HCT116 (cell line): ENCODE data around the gene MYO16. TPM values are rescaled to one million over a fixed set of nuclear protein-coding genes. Genes with fewer than 3 reads are reported as not detected.
A peak's percentile ranks its signal among the peaks of the same experiment; 100 is the strongest.

Source experiments
- ATAC-seq: fragments of 200-7000 bp; cut with Tn5 transposase; 2 replicates; pipeline ENCODE4 v1.9.1; 2020; ENCODE audit warnings: mild to moderate bottlenecking, moderate library complexity
- BruUV-seq: library from RNA; stranded (reverse); fragments of 400-500 nt; replicated peaks from 2 replicates; lab custom pipeline; 2021; lab: Mats Ljungman, UMichigan
- CTCF ChIA-PET: fragments of 300-600 bp; sonication (Branson Sonifier 250); formaldehyde crosslinking; loops from one replicate; lab custom pipeline; 2021; ENCODE audit warnings: antibody characterized with exemption; lab: Charles Lee
- POLR2A ChIA-PET: fragments of 300-600, 350-600 bp; sonication (Branson Sonifier 250); formaldehyde crosslinking; loops from one replicate; lab custom pipeline; 2021; ENCODE audit warnings: antibody characterized with exemption; lab: Charles Lee
- RAD21 ChIA-PET, 2 experiments: fragments of 300-600 bp; sonication (Branson Sonifier 250); formaldehyde crosslinking; loops; one replicate each; lab custom pipeline; 2023; ENCODE audit warnings: low total read pairs in 2 of 2; ENCODE audit not compliant: uncharacterized antibody in 2 of 2, unreplicated experiment in 2 of 2, low non-redundant PET in 1 of 2; lab: Charles Lee
- DNase-seq: peaks from one replicate; pipeline ENCODE4 v3.0.0-alpha.2; 2010; ENCODE audit warnings: low read depth, low spot score
- H2AFZ ChIP-seq: fragments of 200-600 bp; shearing (Covaris generic), sonication (generic); 2 replicates; pipeline ENCODE4 v1.6.1; 2017; ENCODE audit warnings: low read depth, mixed run types, mixed read lengths, antibody characterized with exemption, low read length; ENCODE audit not compliant: poor library complexity, severe bottlenecking
- H3K27ac ChIP-seq: 2 replicates; pipeline ENCODE4 v1.5.1; 2012; ENCODE audit warnings: low read depth, low read length
- H3K27me3 ChIP-seq: fragments of 200-600 bp; sonication (generic); 2 replicates; pipeline ENCODE4 v1.6.1; 2016; ENCODE audit warnings: mixed run types, low read length, mixed read lengths; ENCODE audit not compliant: insufficient read depth
- H3K36me3 ChIP-seq, 2 experiments: fragments of 200-500 bp in 1 of 2; fragments of 200-600 bp in 1 of 2; sonication (Bioruptor generic) in 1 of 2; sonication (generic) in 1 of 2; 2 replicates each; pipeline versions ENCODE4 v1.5.1 to v1.6.1; 2014 to 2016; ENCODE audit warnings: low read length in 2 of 2, inconsistent platforms in 1 of 2, mixed read lengths in 1 of 2, mixed run types in 1 of 2; ENCODE audit not compliant: insufficient read depth in 2 of 2, control insufficient read depth in 1 of 2
- H3K4me1 ChIP-seq, 2 experiments: fragments of 200-600 bp in 1 of 2; sonication (generic) in 1 of 2; 2 replicates each; pipeline versions ENCODE4 v1.5.1 to v1.6.1; 2012 to 2017; ENCODE audit warnings: low read length in 2 of 2, inconsistent platforms in 1 of 2, mild to moderate bottlenecking in 1 of 2, mixed read lengths in 1 of 2, mixed run types in 1 of 2, moderate library complexity in 1 of 2; ENCODE audit not compliant: insufficient read depth in 2 of 2, control insufficient read depth in 1 of 2
- H3K4me2 ChIP-seq: fragments of 200-600 bp; sonication (generic); 2 replicates; pipeline ENCODE4 v1.6.1; 2017; ENCODE audit warnings: mixed run types, low read length, mixed read lengths
- H3K4me3 ChIP-seq, 2 experiments: fragments of 200-600 bp in 1 of 2; sonication (generic) in 1 of 2; replicated peaks in 1 of 2; 2 replicates each; pipeline ENCODE4 v1.5.1; 2011 to 2016; ENCODE audit warnings: low read length in 2 of 2, control low read depth in 1 of 2, low read depth in 1 of 2, mild to moderate bottlenecking in 1 of 2, mixed read lengths in 1 of 2, mixed run types in 1 of 2
- H3K79me2 ChIP-seq: fragments of 200-600 bp; sonication (generic); 2 replicates; pipeline ENCODE4 v1.6.1; 2017; ENCODE audit warnings: mild to moderate bottlenecking, mixed run types, low read length, moderate library complexity, mixed read lengths; ENCODE audit not compliant: insufficient read depth
- H3K9ac ChIP-seq: fragments of 200-600 bp; sonication (generic); 2 replicates; pipeline ENCODE4 v1.6.1; 2016; ENCODE audit warnings: low read length, mixed read lengths
- H3K9me2 ChIP-seq: fragments of 200-600 bp; sonication (generic), shearing (Covaris generic); 2 replicates; pipeline ENCODE4 v1.6.1; 2017; ENCODE audit warnings: mixed run types, mild to moderate bottlenecking, moderate library complexity; ENCODE audit not compliant: insufficient read depth
- H3K9me3 ChIP-seq, 2 experiments: fragments of 200-500 bp in 1 of 2; fragments of 200-600 bp in 1 of 2; sonication (Bioruptor generic) in 1 of 2; sonication (generic) in 1 of 2; 2 replicates each; pipeline ENCODE4 v1.6.1; 2014 to 2017; ENCODE audit warnings: low read length in 2 of 2, mixed read lengths in 2 of 2, inconsistent platforms in 1 of 2, low read depth in 1 of 2, mild to moderate bottlenecking in 1 of 2, mixed run types in 1 of 2, moderate library complexity in 1 of 2; ENCODE audit not compliant: control insufficient read depth in 1 of 2, insufficient read depth in 1 of 2
- H4K20me1 ChIP-seq: fragments of 200-600 bp; sonication (generic), shearing (Covaris generic); 2 replicates; pipeline ENCODE4 v1.6.1; 2017; ENCODE audit warnings: mixed run types, mild to moderate bottlenecking, moderate library complexity; ENCODE audit not compliant: insufficient read depth
- CEBPB ChIP-seq: IDR thresholded peaks from 2 replicates; pipeline ENCODE4 v1.6.1; 2012; ENCODE audit warnings: low read depth
- POLR2A ChIP-seq: IDR thresholded peaks from 2 replicates; pipeline ENCODE4 v1.7.0; 2011; ENCODE audit warnings: borderline replicate concordance; ENCODE audit not compliant: insufficient read depth, insufficient read length; ENCODE audit errors: extremely low read depth
- SP1 ChIP-seq: IDR thresholded peaks from 2 replicates; pipeline ENCODE4 v1.6.1; 2012; ENCODE audit warnings: low read depth
- TCF7L2 ChIP-seq: IDR thresholded peaks from 2 replicates; pipeline ENCODE4 v1.7.0; 2011; ENCODE audit warnings: borderline replicate concordance, inconsistent platforms; ENCODE audit not compliant: insufficient read depth, insufficient read length; ENCODE audit errors: extremely low read depth
- ZFX ChIP-seq: fragments of 450-650 bp; IDR thresholded peaks from 2 replicates; pipeline ENCODE4 v1.6.1; 2017
- intact Hi-C: fragments of 100-400 bp; cut with micrococcal nuclease; formaldehyde crosslinking; loops from 2 replicates; pipeline ENCODE4 v1.10.0; 2022
- total RNA-seq: library from RNA; stranded (reverse); gene quantifications from one replicate; pipeline ENCODE4 v1.2.1, GENCODE V29; 2021; ENCODE audit not compliant: unreplicated experiment
- TF ChIP-seq, protein P1 (sequence below), 3 experiments: fragments of 200-600 bp in 1 of 3; sonication (generic) in 1 of 3; IDR thresholded peaks in 2 of 3; conservative IDR thresholded peaks in 1 of 3; 2 replicates each; pipeline ENCODE4 v1.5.1; 2012 to 2017; ENCODE audit warnings: low read depth in 2 of 3, low read length in 2 of 3, antibody characterized with exemption in 1 of 3, borderline replicate concordance in 1 of 3, control low read depth in 1 of 3, mild to moderate bottlenecking in 1 of 3, mixed read lengths in 1 of 3, mixed run types in 1 of 3, moderate library complexity in 1 of 3; ENCODE audit not compliant: insufficient read depth in 1 of 3

Gene MYO16
- total RNA-seq, 1 experiment from 2014 or later, result 0.07 TPM

DNA sequence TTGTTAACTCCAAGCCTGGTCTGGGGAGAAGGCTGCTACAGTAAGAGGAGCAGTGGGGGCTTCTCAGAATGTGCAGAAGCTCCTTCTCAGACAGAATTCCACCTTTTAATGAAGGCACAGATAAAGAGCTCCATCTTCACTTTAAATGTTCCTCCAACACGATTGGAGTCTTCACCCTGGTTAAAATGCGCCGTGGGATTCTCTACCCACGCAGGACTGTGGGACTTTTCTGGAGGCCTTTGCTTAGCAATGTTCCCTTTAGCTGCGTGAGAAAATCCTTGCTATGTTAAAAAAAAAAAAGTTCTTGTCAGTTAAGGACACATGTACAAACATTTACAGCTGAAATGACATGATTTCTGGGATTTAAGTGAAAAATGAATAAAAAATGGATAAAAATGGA is 546.3 kb downstream of the MYO16 start (continued):
- TF ChIP-seq, protein P1, sequence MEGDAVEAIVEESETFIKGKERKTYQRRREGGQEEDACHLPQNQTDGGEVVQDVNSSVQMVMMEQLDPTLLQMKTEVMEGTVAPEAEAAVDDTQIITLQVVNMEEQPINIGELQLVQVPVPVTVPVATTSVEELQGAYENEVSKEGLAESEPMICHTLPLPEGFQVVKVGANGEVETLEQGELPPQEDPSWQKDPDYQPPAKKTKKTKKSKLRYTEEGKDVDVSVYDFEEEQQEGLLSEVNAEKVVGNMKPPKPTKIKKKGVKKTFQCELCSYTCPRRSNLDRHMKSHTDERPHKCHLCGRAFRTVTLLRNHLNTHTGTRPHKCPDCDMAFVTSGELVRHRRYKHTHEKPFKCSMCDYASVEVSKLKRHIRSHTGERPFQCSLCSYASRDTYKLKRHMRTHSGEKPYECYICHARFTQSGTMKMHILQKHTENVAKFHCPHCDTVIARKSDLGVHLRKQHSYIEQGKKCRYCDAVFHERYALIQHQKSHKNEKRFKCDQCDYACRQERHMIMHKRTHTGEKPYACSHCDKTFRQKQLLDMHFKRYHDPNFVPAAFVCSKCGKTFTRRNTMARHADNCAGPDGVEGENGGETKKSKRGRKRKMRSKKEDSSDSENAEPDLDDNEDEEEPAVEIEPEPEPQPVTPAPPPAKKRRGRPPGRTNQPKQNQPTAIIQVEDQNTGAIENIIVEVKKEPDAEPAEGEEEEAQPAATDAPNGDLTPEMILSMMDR (IDR thresholded peaks at IDR 0.05 in 2 of 3, conservative IDR thresholded peaks at IDR 0.05 in 1 of 3; ENCODE audit: borderline replicate concordance in 1 of 3, insufficient read depth in 1 of 3, low read depth in 2 of 3, low read length in 2 of 3), result no peak

DNA sequence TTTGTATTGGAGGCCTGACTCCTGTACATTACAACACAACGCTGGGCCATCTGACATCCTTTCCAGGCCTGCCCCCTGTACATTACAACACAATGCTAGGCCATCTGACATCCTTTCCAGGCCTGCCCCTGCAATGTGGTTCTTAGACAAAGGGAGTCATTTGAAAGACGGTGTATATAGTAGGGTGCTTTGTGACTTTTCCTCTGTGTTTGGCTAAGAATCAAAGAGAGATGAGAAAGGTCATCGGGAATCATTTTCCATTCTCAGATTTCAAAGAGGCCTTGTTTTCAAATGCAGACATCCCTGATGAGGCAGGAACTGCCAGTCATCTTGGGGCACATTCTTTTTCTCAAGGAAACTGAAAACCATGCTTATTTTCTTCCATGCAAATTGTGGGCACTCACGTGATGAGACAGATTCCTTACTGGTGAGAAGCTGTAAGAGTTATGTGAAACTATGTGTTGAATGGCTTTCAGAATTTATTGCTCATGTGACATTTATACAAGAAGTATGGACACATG is 551.6 kb downstream of the MYO16 start:
- Histone ChIP-seq H4K20me1 (no peaks in the 10 kb centered on the region), H3K9me3 (no peaks in the 10 kb centered on the region), H3K4me1 (peaks cover 8 to 38% of the 10 kb centered on the region in 2 experiments), H3K4me2 (peak overlapping the region; percentile 33), H3K9ac (peak overlapping the region; percentile 6), H3K27me3 (no peaks in the 10 kb centered on the region), H2AFZ (peak overlapping the region; percentile 12), H3K4me3 (no peak overlapping the region), H3K9me2 (no peaks in the 10 kb centered on the region)
- no TSS peak for BruUV-seq
- POLR2A ChIA-PET, result no interaction called here
- TF ChIP-seq SP1 (0 out of 2 replicates have a peak, but pooled peaks have one; percentile 19), TCF7L2 (peak; percentile 11), POLR2A (no peak), CEBPB (0 out of 2 replicates have a peak, but pooled peaks have one; percentile 33), ZFX (no peak)
- TF ChIP-seq, all 23 proteins: peak for 3
- Histone ChIP-seq H3K27ac (peak overlapping the region; percentile 24; the same call in 1 of the 2 replicates), H3K36me3 (no peaks in the 10 kb centered on the region), H3K79me2 (no peaks in the 10 kb centered on the region)
- RAD21 ChIA-PET, result no interaction called here
- peak; percentile 24 for DNase-seq
- ATAC-seq, result peak; percentile 86
- CTCF ChIA-PET, result no interaction called here
- intact Hi-C loops, result no loop called here
